Kidney (tissue), 14 donors: ENCODE measurements around the gene CAMK1G. TPM values are rescaled to one million over a fixed set of nuclear protein-coding genes. Genes with fewer than 3 reads are reported as not detected.

Source experiments
- DNase-seq, 5 donors: peaks; one replicate each; pipeline ENCODE4 v3.0.0-alpha.2; 2013 to 2020
- FAIRE-seq: peaks from 2 replicates; lab custom pipeline; 2012; peaks lifted over from hg19 to GRCh38; lab: Jason Lieb, UNC
- H3K27ac ChIP-seq, 2 donors: one replicate each; pipeline ENCODE4 v1.7.0; 2013; ENCODE audit warnings: low read depth in 2 of 2, low read length in 2 of 2, inconsistent platforms in 1 of 2
- H3K27me3 ChIP-seq: one replicate; pipeline ENCODE4 v1.7.1; 2013; ENCODE audit warnings: low read length, inconsistent platforms; ENCODE audit not compliant: control insufficient read depth, insufficient read depth
- H3K36me3 ChIP-seq, 3 donors: one replicate each; pipeline versions ENCODE4 v1.7.0 to v1.7.1; 2013; ENCODE audit warnings: low read length in 3 of 3, control low read depth in 1 of 3, inconsistent platforms in 1 of 3; ENCODE audit not compliant: insufficient read depth in 3 of 3, control insufficient read depth in 2 of 3
- H3K4me1 ChIP-seq, 3 donors: one replicate each; pipeline versions ENCODE4 v1.7.0 to v1.7.1; 2013; ENCODE audit warnings: low read length in 3 of 3, inconsistent platforms in 1 of 3, low read depth in 1 of 3; ENCODE audit not compliant: control insufficient read depth in 2 of 3, insufficient read depth in 2 of 3
- H3K4me3 ChIP-seq, 3 donors: one replicate each; pipeline versions ENCODE4 v1.7.0 to v1.8.1; 2013; ENCODE audit warnings: low read length in 3 of 3, control low read depth in 1 of 3, inconsistent platforms in 1 of 3
- H3K9ac ChIP-seq, 3 donors: one replicate each; pipeline versions ENCODE4 v1.7.0 to v1.7.1; 2013; ENCODE audit warnings: low read length in 3 of 3, control low read depth in 1 of 3, inconsistent platforms in 1 of 3
- H3K9me3 ChIP-seq, 3 donors: one replicate each; pipeline versions ENCODE4 v1.7.0 to v1.7.1; 2013; ENCODE audit warnings: low read length in 3 of 3, control low read depth in 1 of 3, inconsistent platforms in 1 of 3; ENCODE audit not compliant: control insufficient read depth in 2 of 3, insufficient read depth in 1 of 3
- intact Hi-C: fragments of 100-400 bp; cut with DNase I; formaldehyde crosslinking; loops from one replicate; pipeline ENCODE4 v1.11.1; 2022
- polyA plus RNA-seq: library from polyadenylated mRNA; stranded (reverse); fragments of 350-450 nt; fragmentation: Illumina TruSeq; extraction: RNeasy Lipid Tissue Mini Kit (QIAGEN cat#74804); gene quantifications from one replicate; pipeline ENCODE4 v1.2.3, GENCODE V29; 2014; ENCODE audit warnings: low read depth, low replicate concordance; ENCODE audit not compliant: insufficient read depth
- total RNA-seq: library from RNA; stranded (reverse); fragmentation: NEBNext Ultra II Directional; extraction: Animal tissue kit (Norgen Biotek cat#: 25700); gene quantifications from one replicate; pipeline ENCODE4 v1.2.1, GENCODE V29; 2021
- TF ChIP-seq, protein P1 (sequence below): IDR thresholded peaks from 3 replicates; pipeline ENCODE4 v1.5.1; 2012; ENCODE audit warnings: mild to moderate bottlenecking, moderate library complexity, borderline replicate concordance; ENCODE audit not compliant: insufficient read depth; ENCODE audit errors: extremely low read depth
- donor health status: control.
- donor health status: control.
- donor health status: control.
- donor health status: control.
- donor health status: control.
- donor health status: DM: yes; HTN: yes; CAD: no.
- donor health status: Normal renal cell carcinoma (clear cell type).

CAMK1G gene
- total and polyA plus RNA-seq, 2 donors from 2014 or later: 1.4 to 5.5 TPM

DNA sequence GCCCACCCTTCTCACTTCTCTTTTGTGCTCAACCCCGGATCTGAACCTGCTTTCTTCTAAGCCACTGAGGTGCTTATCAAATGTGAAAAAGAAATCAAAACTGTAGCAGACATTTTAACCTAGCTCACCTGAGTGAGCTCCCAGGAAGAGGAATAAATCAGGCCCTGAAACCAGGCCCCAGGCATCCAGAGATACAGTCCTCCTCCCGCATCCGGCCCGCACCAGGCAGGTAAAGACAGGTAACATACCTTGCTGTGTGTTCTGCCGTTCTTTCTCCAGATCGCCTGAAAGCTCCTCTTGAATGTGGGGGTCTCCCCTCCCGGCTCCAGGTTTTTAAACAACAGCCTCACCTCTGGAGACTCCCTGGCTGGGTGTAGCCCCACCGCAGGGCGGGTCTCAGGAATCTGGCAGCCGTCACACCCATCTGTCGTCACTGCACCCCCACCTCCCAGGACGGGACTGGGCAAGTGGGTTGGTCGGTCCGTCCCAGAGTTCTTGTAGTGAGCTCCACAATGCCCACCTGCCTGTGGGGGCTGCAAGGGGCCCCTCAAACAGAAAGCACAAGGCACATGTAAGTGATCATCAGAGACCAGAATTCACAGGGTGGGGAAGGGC, 68.7 kb downstream of the CAMK1G start, which contains the start of gene LAMB3:
TSS of gene LAMB3 (minus strand) at position 305 of the 615 bp plus-strand sequence. CDS start 1,481 bp downstream, outside the sequence.
- Histone ChIP-seq H3K27me3 (no peaks in the 10 kb centered on the region), H3K4me3 (no peak within 1 kb of the TSS), H3K9ac (peak within 1 kb of the TSS in 1 of 3 donors; percentile 23), H3K27ac (peak within 1 kb of the TSS; percentile 59 to 73), H3K9me3 (no peaks in the 10 kb centered on the region), H3K36me3 (no peaks in the 10 kb centered on the region), H3K4me1 (peaks cover 3 to 34% (median 27%) of the 10 kb centered on the region in 3 donors)
- FAIRE-seq (no peak), DNase-seq (peak in 1 of 5 donors; percentile 87)
- TF ChIP-seq, protein P1, sequence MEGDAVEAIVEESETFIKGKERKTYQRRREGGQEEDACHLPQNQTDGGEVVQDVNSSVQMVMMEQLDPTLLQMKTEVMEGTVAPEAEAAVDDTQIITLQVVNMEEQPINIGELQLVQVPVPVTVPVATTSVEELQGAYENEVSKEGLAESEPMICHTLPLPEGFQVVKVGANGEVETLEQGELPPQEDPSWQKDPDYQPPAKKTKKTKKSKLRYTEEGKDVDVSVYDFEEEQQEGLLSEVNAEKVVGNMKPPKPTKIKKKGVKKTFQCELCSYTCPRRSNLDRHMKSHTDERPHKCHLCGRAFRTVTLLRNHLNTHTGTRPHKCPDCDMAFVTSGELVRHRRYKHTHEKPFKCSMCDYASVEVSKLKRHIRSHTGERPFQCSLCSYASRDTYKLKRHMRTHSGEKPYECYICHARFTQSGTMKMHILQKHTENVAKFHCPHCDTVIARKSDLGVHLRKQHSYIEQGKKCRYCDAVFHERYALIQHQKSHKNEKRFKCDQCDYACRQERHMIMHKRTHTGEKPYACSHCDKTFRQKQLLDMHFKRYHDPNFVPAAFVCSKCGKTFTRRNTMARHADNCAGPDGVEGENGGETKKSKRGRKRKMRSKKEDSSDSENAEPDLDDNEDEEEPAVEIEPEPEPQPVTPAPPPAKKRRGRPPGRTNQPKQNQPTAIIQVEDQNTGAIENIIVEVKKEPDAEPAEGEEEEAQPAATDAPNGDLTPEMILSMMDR: no peak
- intact Hi-C loops: no loop called here

DNA sequence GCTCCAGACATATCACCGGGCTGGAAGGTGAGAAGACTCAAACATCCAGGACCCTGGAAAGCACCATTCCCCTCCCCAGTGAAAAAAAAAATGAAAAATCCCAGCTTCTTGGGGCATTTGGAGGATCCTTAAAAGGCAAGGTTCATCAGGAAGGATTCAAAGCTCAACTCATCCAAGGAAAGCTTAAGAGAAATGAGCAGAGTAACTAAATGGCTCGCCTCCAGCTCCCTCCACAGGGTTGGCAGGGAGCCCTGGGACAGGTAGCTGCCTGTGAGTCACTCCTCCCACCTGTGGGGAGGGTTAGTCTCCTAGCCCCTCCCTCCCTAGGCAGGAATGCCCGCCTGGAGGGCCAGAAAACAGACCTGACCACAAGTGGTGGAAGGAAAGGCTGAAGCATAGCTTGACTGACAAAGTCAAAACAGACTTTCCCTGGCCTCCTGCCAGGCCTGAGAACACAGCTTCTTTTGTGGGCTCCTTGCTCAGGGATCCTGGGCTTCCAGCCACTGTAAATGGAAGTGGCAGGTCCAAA, 69.4 kb downstream of the CAMK1G start:
- peak; percentile 72 to 96 (median 79) for DNase-seq
- Histone ChIP-seq H3K9me3 (no peaks in the 10 kb centered on the region), H3K4me3 (no peak overlapping the region), H3K36me3 (no peaks in the 10 kb centered on the region), H3K9ac (no peak overlapping the region), H3K27ac (peak overlapping the region; percentile 59 to 73), H3K27me3 (no peaks in the 10 kb centered on the region), H3K4me1 (peaks cover 3 to 30% (median 24%) of the 10 kb centered on the region in 3 donors)
- peak; percentile 97 for FAIRE-seq
- intact Hi-C loops: no loop called here
- TF ChIP-seq, protein P1: no peak

DNA sequence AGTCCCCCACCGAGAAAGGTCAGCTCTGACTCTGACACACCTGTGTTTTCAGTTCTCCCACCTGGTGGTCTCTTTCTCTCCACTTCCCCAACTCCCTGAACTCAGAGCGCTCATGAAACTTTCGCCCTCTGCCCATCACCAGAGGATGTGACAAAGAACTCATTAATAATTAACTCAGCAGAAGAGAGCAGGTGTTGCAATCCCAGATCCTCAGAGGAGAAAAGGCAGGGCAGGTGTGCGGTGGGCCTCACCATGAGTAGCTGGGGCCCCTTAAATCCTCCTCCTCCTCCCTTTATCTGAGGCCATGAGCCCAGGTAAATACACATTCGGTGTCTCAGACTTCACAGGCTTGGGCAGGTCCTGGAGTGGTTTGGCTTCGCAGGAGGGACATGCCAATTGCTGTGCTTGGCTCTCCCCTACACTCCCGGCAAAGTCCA, 70.4 kb downstream of the CAMK1G start:
- Histone ChIP-seq H3K27me3 (no peaks in the 10 kb centered on the region), H3K4me1 (peaks cover 0 to 26% (median 22%) of the 10 kb centered on the region in 3 donors), H3K9ac (no peak overlapping the region), H3K4me3 (no peak overlapping the region), H3K36me3 (no peaks in the 10 kb centered on the region), H3K9me3 (no peaks in the 10 kb centered on the region), H3K27ac (peak overlapping the region; percentile 59 to 73)
- TF ChIP-seq, protein P1: no peak
- DNase-seq (peak in 1 of 5 donors; percentile 32), FAIRE-seq (no peak)
- intact Hi-C loops: no loop called here
